ENCODE measurements around the gene PLCXD3. TPM values are rescaled to one million over a fixed set of nuclear protein-coding genes. Genes with fewer than 3 reads are reported as not detected.

PLCXD3 gene
- total and polyA plus RNA-seq, 2 of the 8 experiments (the other 6 are each of a cell fraction or from before 2014, with no cell fraction given), result 0.03 to 0.07 TPM

DNA sequence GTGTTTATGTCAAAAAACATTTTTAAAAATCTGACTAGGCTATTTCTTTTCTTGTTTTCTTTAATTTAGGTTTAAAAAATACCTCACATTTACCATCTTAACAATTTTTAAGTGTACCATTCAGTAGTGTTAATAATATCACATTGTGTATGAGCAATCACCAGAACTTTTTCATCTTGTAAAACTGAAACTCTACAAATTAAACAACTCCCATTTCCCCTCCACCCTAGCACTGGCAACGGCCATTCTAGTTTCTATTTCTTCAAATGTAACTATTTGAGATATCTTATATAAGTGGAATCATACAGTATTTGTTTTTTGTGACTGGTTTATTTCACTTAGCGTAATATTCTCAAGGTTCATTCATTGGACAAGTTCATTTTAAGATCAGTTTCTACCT, 27.7 kb downstream of the PLCXD3 start (continued):
- TF ChIP-seq SUZ12 (IDR thresholded peaks at IDR 0.05; ENCODE audit: low read length), result no peak
- no peak for TF ChIP-seq POLR2AphosphoS5 (IDR thresholded peaks at IDR 0.05; ENCODE audit: low read depth, low read length)
- no peak for TF ChIP-seq SIRT6 (IDR thresholded peaks at IDR 0.05; ENCODE audit: low read length)
